ENCODE measurements around the gene MAT2B. TPM values are rescaled to one million over a fixed set of nuclear protein-coding genes. Genes with fewer than 3 reads are reported as not detected.

Gene MAT2B
- total RNA-seq, 1 experiment from 2014 or later: 25.1 TPM

- H3K9me3 Mint-ChIP-seq (ENCODE audit: unreplicated experiment): no peaks in the 10 kb centered on the region
- Histone ChIP-seq H3K9me3 (no peaks in the 10 kb centered on the region), H3K36me3 (ENCODE audit: control insufficient read depth, insufficient read depth, low read length) (no peaks in the 10 kb centered on the region), H3K4me1 (peaks cover 29% of the 10 kb centered on the region), H3K27me3 (replicated peaks; ENCODE audit: control insufficient read depth, insufficient read depth, low read length) (no peaks in the 10 kb centered on the region), H3K4me3 (ENCODE audit: low read depth, low read length) (peak overlapping the region; percentile 72)
- no peak for DNase-seq
- POLR2A ChIA-PET: no interaction called here
- intact Hi-C loops (cut with micrococcal nuclease; ENCODE audit: unreplicated experiment): no loop called here
- H3K4me1 Mint-ChIP-seq (ENCODE audit: low read depth, unreplicated experiment): peaks cover 12% of the 10 kb centered on the region
- CTCF ChIA-PET: no interaction called here
- H3K36me3 Mint-ChIP-seq (ENCODE audit: insufficient read depth, unreplicated experiment): peaks cover 12% of the 10 kb centered on the region
- peak overlapping the region; percentile 85 for H3K4me3 Mint-ChIP-seq (ENCODE audit: unreplicated experiment)
- H3K27me3 Mint-ChIP-seq (ENCODE audit: insufficient read depth, unreplicated experiment): no peaks in the 10 kb centered on the region
- no TSS peak for BruUV-seq (replicated peaks)
- peak overlapping the region; percentile 94 for H3K27ac Mint-ChIP-seq (ENCODE audit: unreplicated experiment)
- TF ChIP-seq CTCF (IDR thresholded peaks at IDR 0.05; ENCODE audit: insufficient read depth in 1 of 2, low read depth in 1 of 2, low read length in 1 of 2, severe bottlenecking in 1 of 2, unreplicated experiment in 1 of 2): no peak
Observed at GRCh38 chr5:163506726-163507125, 1.3 kb downstream of the MAT2B start.

GRCh38 chr5:163508753-163509152 is 3.3 kb downstream of the MAT2B start:
- H3K9me3 Mint-ChIP-seq (ENCODE audit: unreplicated experiment): no peaks in the 10 kb centered on the region
- Histone ChIP-seq H3K27me3 (replicated peaks; ENCODE audit: control insufficient read depth, insufficient read depth, low read length) (no peaks in the 10 kb centered on the region), H3K36me3 (ENCODE audit: control insufficient read depth, insufficient read depth, low read length) (no peaks in the 10 kb centered on the region), H3K9me3 (no peaks in the 10 kb centered on the region), H3K4me3 (ENCODE audit: low read depth, low read length) (no peak overlapping the region), H3K4me1 (peaks cover 25% of the 10 kb centered on the region)
- intact Hi-C loops (cut with micrococcal nuclease; ENCODE audit: unreplicated experiment): no loop called here
- H3K27me3 Mint-ChIP-seq (ENCODE audit: insufficient read depth, unreplicated experiment): no peaks in the 10 kb centered on the region
- H3K4me3 Mint-ChIP-seq (ENCODE audit: unreplicated experiment): no peak overlapping the region
- DNase-seq: no peak
- peaks cover 23% of the 10 kb centered on the region for H3K36me3 Mint-ChIP-seq (ENCODE audit: insufficient read depth, unreplicated experiment)
- TF ChIP-seq CTCF (IDR thresholded peaks at IDR 0.05; ENCODE audit: insufficient read depth in 1 of 2, low read depth in 1 of 2, low read length in 1 of 2, severe bottlenecking in 1 of 2, unreplicated experiment in 1 of 2): no peak
- H3K27ac Mint-ChIP-seq (ENCODE audit: unreplicated experiment): no peak overlapping the region
- ChIA-PET POLR2A (no interaction called here), CTCF (no interaction called here)
- BruUV-seq (replicated peaks): no TSS peak
- peaks cover 12% of the 10 kb centered on the region for H3K4me1 Mint-ChIP-seq (ENCODE audit: low read depth, unreplicated experiment)

GRCh38 chr5:163509291-163509951 is 4.0 kb downstream of the MAT2B start:
- Histone ChIP-seq H3K9me3 (no peaks in the 10 kb centered on the region), H3K27me3 (replicated peaks; ENCODE audit: control insufficient read depth, insufficient read depth, low read length) (no peaks in the 10 kb centered on the region), H3K4me1 (peaks cover 25% of the 10 kb centered on the region), H3K4me3 (ENCODE audit: low read depth, low read length) (no peak overlapping the region), H3K36me3 (ENCODE audit: control insufficient read depth, insufficient read depth, low read length) (no peaks in the 10 kb centered on the region)
- intact Hi-C loops (cut with micrococcal nuclease; ENCODE audit: unreplicated experiment): no loop called here
- no peak for TF ChIP-seq CTCF (IDR thresholded peaks at IDR 0.05; ENCODE audit: insufficient read depth in 1 of 2, low read depth in 1 of 2, low read length in 1 of 2, severe bottlenecking in 1 of 2, unreplicated experiment in 1 of 2)
- Mint-ChIP-seq H3K9me3 (ENCODE audit: unreplicated experiment) (no peaks in the 10 kb centered on the region), H3K4me3 (ENCODE audit: unreplicated experiment) (peak overlapping the region; percentile 33), H3K27ac (ENCODE audit: unreplicated experiment) (no peak overlapping the region), H3K4me1 (ENCODE audit: low read depth, unreplicated experiment) (peaks cover 8% of the 10 kb centered on the region), H3K27me3 (ENCODE audit: insufficient read depth, unreplicated experiment) (no peaks in the 10 kb centered on the region), H3K36me3 (ENCODE audit: insufficient read depth, unreplicated experiment) (peaks cover 23% of the 10 kb centered on the region)
- POLR2A ChIA-PET: interaction anchor here (0.6 kb wide), 1 partner anchor 17 kb away, joined by 4 read pairs; no protein-coding TSS in a partner anchor
- peak; percentile 36 to 68 for DNase-seq
- BruUV-seq (replicated peaks): no TSS peak
- CTCF ChIA-PET: no interaction called here

Measured in Caco-2 (cell line).